GM06990 (cell line): Measurements from ENCODE around the gene CEP164.
"Not testable (repeated sequence)": the region's sequence is repeated elsewhere in the genome, so short reads cannot be mapped to it uniquely, and the experiment has no call there.

Experiments used
- DNase-seq: peaks from one replicate; pipeline ENCODE4 v3.0.0-alpha.2; 2011; ENCODE audit not compliant: insufficient read length; ENCODE audit errors: extremely low read depth
- H3K27me3 ChIP-seq: replicated peaks from 2 replicates; pipeline ENCODE4 v1.6.0; 2011; ENCODE audit warnings: low read length; ENCODE audit not compliant: control insufficient read depth, insufficient read depth
- H3K36me3 ChIP-seq: 2 replicates; pipeline ENCODE4 v1.5.1; 2011; ENCODE audit warnings: low read length; ENCODE audit not compliant: control insufficient read depth, insufficient read depth
- H3K4me3 ChIP-seq: replicated peaks from 2 replicates; pipeline ENCODE4 v1.5.1; 2011; ENCODE audit warnings: low read depth, mild to moderate bottlenecking, control low read depth, low read length
- TF ChIP-seq, protein P1 (sequence below): IDR thresholded peaks from 2 replicates; pipeline ENCODE4 v1.5.1; 2011; ENCODE audit warnings: low read length, control low read depth, mild to moderate bottlenecking, inconsistent platforms; ENCODE audit not compliant: insufficient read depth, poor library complexity, severe bottlenecking

The CEP164 gene

GRCh38 chr11:117392001-117392690 lies 64.5 kb downstream of the CEP164 start:
- DNase-seq: no peak
- TF ChIP-seq, protein P1, sequence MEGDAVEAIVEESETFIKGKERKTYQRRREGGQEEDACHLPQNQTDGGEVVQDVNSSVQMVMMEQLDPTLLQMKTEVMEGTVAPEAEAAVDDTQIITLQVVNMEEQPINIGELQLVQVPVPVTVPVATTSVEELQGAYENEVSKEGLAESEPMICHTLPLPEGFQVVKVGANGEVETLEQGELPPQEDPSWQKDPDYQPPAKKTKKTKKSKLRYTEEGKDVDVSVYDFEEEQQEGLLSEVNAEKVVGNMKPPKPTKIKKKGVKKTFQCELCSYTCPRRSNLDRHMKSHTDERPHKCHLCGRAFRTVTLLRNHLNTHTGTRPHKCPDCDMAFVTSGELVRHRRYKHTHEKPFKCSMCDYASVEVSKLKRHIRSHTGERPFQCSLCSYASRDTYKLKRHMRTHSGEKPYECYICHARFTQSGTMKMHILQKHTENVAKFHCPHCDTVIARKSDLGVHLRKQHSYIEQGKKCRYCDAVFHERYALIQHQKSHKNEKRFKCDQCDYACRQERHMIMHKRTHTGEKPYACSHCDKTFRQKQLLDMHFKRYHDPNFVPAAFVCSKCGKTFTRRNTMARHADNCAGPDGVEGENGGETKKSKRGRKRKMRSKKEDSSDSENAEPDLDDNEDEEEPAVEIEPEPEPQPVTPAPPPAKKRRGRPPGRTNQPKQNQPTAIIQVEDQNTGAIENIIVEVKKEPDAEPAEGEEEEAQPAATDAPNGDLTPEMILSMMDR: no peak
- Histone ChIP-seq H3K4me3 (no peak overlapping the region), H3K36me3 (peaks cover 43% of the 10 kb centered on the region), H3K27me3 (no peaks in the 10 kb centered on the region)

- Histone ChIP-seq H3K4me3 (no peak overlapping the region), H3K36me3 (peaks cover 40% of the 10 kb centered on the region), H3K27me3 (no peaks in the 10 kb centered on the region)
- TF ChIP-seq, protein P1: no peak
- DNase-seq: no peak
These were observed 65.3 kb downstream of the CEP164 start for GRCh38 chr11:117392979-117393378.

GRCh38 chr11:117394221-117394925 lies 66.7 kb downstream of the CEP164 start:
- H3K4me3 ChIP-seq: no peak overlapping the region
- DNase-seq: no peak
- H3K27me3 ChIP-seq: no peaks in the 10 kb centered on the region
- TF ChIP-seq, protein P1: no peak
- peaks cover 43% of the 10 kb centered on the region for H3K36me3 ChIP-seq

DNA sequence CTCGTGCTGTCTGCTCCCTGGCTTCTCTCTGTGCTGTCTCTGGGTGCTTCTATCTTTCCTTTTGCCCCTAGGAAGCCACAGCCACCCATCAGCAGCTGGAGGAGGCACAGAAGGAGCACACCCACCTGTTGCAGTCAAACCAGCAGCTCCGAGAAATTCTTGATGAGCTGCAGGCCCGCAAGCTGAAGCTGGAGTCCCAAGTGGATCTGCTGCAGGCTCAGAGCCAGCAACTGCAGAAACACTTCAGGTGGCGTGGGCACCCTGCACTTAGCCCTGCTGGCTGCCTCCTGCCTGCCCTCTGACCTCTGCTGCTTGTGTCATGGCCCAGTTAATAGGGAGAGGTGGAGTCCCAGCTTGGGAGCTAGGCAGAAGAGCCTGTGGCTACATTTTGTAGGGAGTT lies 67.8 kb downstream of the CEP164 start:
- Histone ChIP-seq H3K4me3 (no peak overlapping the region), H3K36me3 (peaks cover 42% of the 10 kb centered on the region), H3K27me3 (no peaks in the 10 kb centered on the region)
- no peak for DNase-seq
- TF ChIP-seq, protein P1: no peak

GRCh38 chr11:117396970-117397369 lies 69.3 kb downstream of the CEP164 start:
- H3K4me3 ChIP-seq: no peak overlapping the region
- H3K36me3 ChIP-seq: peaks cover 34% of the 10 kb centered on the region
- TF ChIP-seq, protein P1: no peak
- no peak for DNase-seq
- no peaks in the 10 kb centered on the region for H3K27me3 ChIP-seq

DNA sequence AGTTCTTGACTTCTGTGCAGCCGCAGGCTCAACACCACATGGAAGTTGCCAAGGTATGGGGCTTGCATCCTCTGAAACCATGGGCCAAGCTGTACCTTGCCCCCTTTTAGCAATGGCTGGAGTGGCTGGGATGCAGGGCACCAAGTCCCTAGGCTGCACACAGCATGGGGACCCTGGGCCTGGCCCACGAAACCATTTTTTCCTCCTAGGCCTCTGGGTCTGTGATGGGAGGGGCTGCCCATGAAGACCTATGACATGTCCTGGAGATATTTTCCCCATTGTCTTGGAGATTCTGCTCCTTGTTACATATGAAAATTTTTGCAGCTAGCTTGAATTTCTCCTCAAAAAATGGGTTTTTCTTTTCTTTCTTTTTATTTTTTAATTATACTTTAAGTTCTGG lies 71.0 kb downstream of the CEP164 start:
- H3K36me3 ChIP-seq: peaks cover 24% of the 10 kb centered on the region
- not testable (repeated sequence) for H3K4me3 ChIP-seq, DNase-seq, H3K27me3 ChIP-seq

DNA sequence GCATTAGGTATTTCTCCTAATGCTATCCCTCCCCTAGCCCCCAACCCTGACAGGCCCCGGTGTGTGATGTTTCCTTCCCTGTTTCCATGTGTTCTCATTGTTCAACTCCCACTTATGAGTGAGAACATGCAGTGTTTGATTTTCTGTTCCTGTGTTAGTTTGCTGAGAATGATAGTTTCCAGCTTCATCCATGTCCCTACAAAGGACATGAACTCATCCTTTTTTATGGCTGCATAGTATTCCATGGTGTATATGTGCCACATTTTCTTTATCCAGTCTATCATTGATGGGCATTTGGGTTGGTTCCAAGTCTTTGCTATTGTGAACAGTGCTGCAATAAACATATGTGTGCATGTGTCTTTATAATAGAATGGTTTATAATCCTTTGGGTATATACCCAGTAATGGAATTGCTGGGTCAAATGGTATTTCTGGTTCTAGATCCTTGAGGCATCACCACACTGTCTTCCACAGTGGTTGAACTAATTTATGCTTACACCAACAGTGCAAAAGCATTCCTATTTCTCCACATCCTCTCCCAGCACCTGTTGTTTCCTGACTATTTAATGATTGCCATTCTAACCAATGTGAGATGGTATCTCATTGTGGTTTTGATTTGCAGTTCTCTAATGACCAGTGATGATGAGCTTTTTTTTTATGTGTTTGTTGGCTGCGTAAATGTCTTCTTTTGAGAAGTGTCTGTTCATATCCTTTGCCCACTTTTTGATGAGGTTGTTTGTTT lies 71.6 kb downstream of the CEP164 start:
- peaks cover 23% of the 10 kb centered on the region for H3K36me3 ChIP-seq
- H3K27me3 ChIP-seq, H3K4me3 ChIP-seq, DNase-seq: not testable (repeated sequence)

DNA sequence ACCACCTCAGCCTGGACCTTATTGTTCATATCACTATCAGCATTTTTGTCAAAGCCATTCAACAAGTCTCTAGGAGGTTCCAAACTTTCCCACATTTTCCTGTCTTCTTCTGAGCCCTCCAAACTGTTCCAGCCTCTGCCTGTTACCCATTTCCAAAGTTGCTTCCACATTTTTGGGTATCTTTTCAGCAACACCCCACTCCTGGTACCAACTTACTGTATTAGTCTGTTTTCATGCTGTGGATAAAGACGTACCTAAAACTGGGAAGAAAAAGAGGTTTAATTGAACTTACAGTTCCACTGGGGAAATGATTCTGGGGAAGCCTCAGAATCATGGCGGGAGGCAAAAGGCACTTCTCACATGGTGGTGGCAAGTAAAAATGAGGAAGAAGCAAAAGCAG lies 78.2 kb downstream of the CEP164 start:
- peaks cover 19% of the 10 kb centered on the region for H3K36me3 ChIP-seq
- H3K27me3 ChIP-seq, H3K4me3 ChIP-seq, DNase-seq: not testable (repeated sequence)
